CD4-positive, CD25-positive, alpha-beta regulatory T cell (primary cell): ENCODE measurements around the gene RAPGEF6. TPM values are rescaled to one million over a fixed set of nuclear protein-coding genes. Genes with fewer than 3 reads are reported as not detected.

ENCODE experiments used
- ATAC-seq, 2 donors: fragments of 150-1000 bp; cut with Tn5 transposase; one replicate each; pipeline ENCODE4 v1.10.0; 2021; ENCODE audit warnings: low read depth in 2 of 2, moderate number of reproducible peaks in 2 of 2, moderate library complexity in 1 of 2
- DNase-seq, 3 donors: peaks; one replicate each; pipeline versions ENCODE4 v3.0.0 to v3.0.0-alpha.2; 2012 to 2022; ENCODE audit warnings: mixed read lengths in 1 of 3
- H3K27ac ChIP-seq: one replicate; pipeline ENCODE4 v1.7.0; 2013; ENCODE audit warnings: mild to moderate bottlenecking, low read length; ENCODE audit not compliant: insufficient read depth, poor library complexity, severe bottlenecking
- H3K27me3 ChIP-seq: one replicate; pipeline ENCODE4 v1.7.0; 2013; ENCODE audit warnings: low read length; ENCODE audit not compliant: control insufficient read depth, insufficient read depth
- H3K36me3 ChIP-seq: one replicate; pipeline ENCODE4 v1.7.0; 2013; ENCODE audit warnings: mild to moderate bottlenecking, low read length, moderate library complexity; ENCODE audit not compliant: control insufficient read depth, insufficient read depth
- H3K4me1 ChIP-seq: 2 replicates; pipeline ENCODE4 v1.7.0; 2013; ENCODE audit warnings: mild to moderate bottlenecking, low read length; ENCODE audit not compliant: insufficient read depth, control insufficient read depth, poor library complexity, severe bottlenecking
- H3K4me3 ChIP-seq: one replicate; pipeline ENCODE4 v1.7.0; 2013; ENCODE audit warnings: low read depth, mild to moderate bottlenecking, low read length, moderate library complexity
- H3K9me3 ChIP-seq, 2 experiments: 1 replicate in 1 of 2; 2 replicates in 1 of 2; pipeline ENCODE4 v1.7.0; 2013; ENCODE audit warnings: low read length in 2 of 2, mild to moderate bottlenecking in 1 of 2, moderate library complexity in 1 of 2; ENCODE audit not compliant: control insufficient read depth in 2 of 2
- H3K27ac Mint-ChIP-seq, 3 donors: one replicate each; pipeline ENCODE4 v1.8.0; 2020 to 2022; ENCODE audit warnings: mild to moderate bottlenecking in 3 of 3, mixed read lengths in 3 of 3, moderate library complexity in 2 of 3
- H3K27me3 Mint-ChIP-seq: one replicate; pipeline ENCODE4 v1.8.0; 2022; ENCODE audit warnings: mild to moderate bottlenecking, mixed read lengths
- H3K36me3 Mint-ChIP-seq: one replicate; pipeline ENCODE4 v1.8.0; 2020; ENCODE audit warnings: mixed read lengths
- H3K4me1 Mint-ChIP-seq, 4 donors: one replicate each; pipeline ENCODE4 v1.8.0; 2020 to 2022; ENCODE audit warnings: mixed read lengths in 4 of 4, mild to moderate bottlenecking in 1 of 4
- H3K4me3 Mint-ChIP-seq, 4 donors: one replicate each; pipeline ENCODE4 v1.8.0; 2020 to 2022; ENCODE audit warnings: mild to moderate bottlenecking in 4 of 4, mixed read lengths in 4 of 4, moderate library complexity in 3 of 4
- H3K9me3 Mint-ChIP-seq, 7 donors: one replicate each; pipeline ENCODE4 v1.8.0; 2020 to 2022; ENCODE audit warnings: mixed read lengths in 7 of 7, mild to moderate bottlenecking in 3 of 7, moderate library complexity in 2 of 7
- polyA plus RNA-seq, 4 donors: library from polyadenylated mRNA; unstranded; fragments of 300-500 nt; fragmentation: Illumina TruSeq; gene quantifications; one replicate each; pipeline ENCODE4 v1.2.3, GENCODE V29; 2021
- total RNA-seq: library from RNA; stranded (reverse); gene quantifications from one replicate; pipeline ENCODE4 v1.2.3, GENCODE V29; 2022

Gene RAPGEF6
- total and polyA plus RNA-seq, 5 donors from 2014 or later = 24.4 to 66.6 (median 34.1) TPM

GRCh38 chr5:131396630-131397273 is 238.3 kb downstream of the RAPGEF6 start:
- Mint-ChIP-seq H3K9me3 (peaks cover 0 to 5% (median 2%) of the 10 kb centered on the region in 7 donors), H3K4me1 (peaks cover 48 to 82% (median 61%) of the 10 kb centered on the region in 4 donors), H3K27ac (peak overlapping the region; percentile 91 to 98 (median 98)), H3K4me3 (peak overlapping the region; percentile 45 to 77 (median 70)), H3K27me3 (no peaks in the 10 kb centered on the region), H3K36me3 (peaks cover 66% of the 10 kb centered on the region)
- Histone ChIP-seq H3K4me1 (peaks cover 56% of the 10 kb centered on the region), H3K36me3 (peaks cover 34% of the 10 kb centered on the region), H3K4me3 (peak overlapping the region; percentile 69), H3K27ac (peak overlapping the region; percentile 98), H3K27me3 (no peaks in the 10 kb centered on the region), H3K9me3 (no peaks in the 10 kb centered on the region)
- ATAC-seq = no peak
- no peak for DNase-seq

- Histone ChIP-seq H3K36me3 (peaks cover 41% of the 10 kb centered on the region), H3K4me3 (peak overlapping the region; percentile 69), H3K4me1 (peaks cover 61% of the 10 kb centered on the region), H3K27ac (peak overlapping the region; percentile 98), H3K27me3 (no peaks in the 10 kb centered on the region), H3K9me3 (no peaks in the 10 kb centered on the region)
- DNase-seq (peak in 1 of 3 donors; percentile 73), ATAC-seq (peak; percentile 14 to 29)
- H3K27ac Mint-ChIP-seq = peak overlapping the region; percentile 91 to 98 (median 98)
- H3K27me3 Mint-ChIP-seq = no peaks in the 10 kb centered on the region
- peaks cover 72% of the 10 kb centered on the region for H3K36me3 Mint-ChIP-seq
- H3K4me3 Mint-ChIP-seq = peak overlapping the region; percentile 45 to 81 (median 70)
- H3K4me1 Mint-ChIP-seq = peaks cover 52 to 88% (median 64%) of the 10 kb centered on the region in 4 donors
- H3K9me3 Mint-ChIP-seq = peaks cover 0 to 5% (median 2%) of the 10 kb centered on the region in 7 donors
These were observed 239.0 kb downstream of the RAPGEF6 start for GRCh38 chr5:131396015-131396414.

GRCh38 chr5:131394128-131394527 is 240.9 kb downstream of the RAPGEF6 start:
- peaks cover 76% of the 10 kb centered on the region for H3K36me3 Mint-ChIP-seq
- peaks cover 50% of the 10 kb centered on the region for H3K36me3 ChIP-seq
- peaks cover 60 to 95% (median 74%) of the 10 kb centered on the region in 4 donors for H3K4me1 Mint-ChIP-seq
- DNase-seq (peak; percentile 53 to 89 (median 85)), ATAC-seq (peak; percentile 95 to 96)
- no peaks in the 10 kb centered on the region for H3K27me3 Mint-ChIP-seq
- H3K4me3 ChIP-seq = peak overlapping the region; percentile 69
- H3K27me3 ChIP-seq = no peaks in the 10 kb centered on the region
- peak overlapping the region; percentile 98 for H3K27ac ChIP-seq
- peak overlapping the region; percentile 96 to 99 (median 98) for H3K27ac Mint-ChIP-seq
- peak overlapping the region; percentile 1 to 74 (median 54) for H3K4me3 Mint-ChIP-seq
- H3K4me1 ChIP-seq = peaks cover 78% of the 10 kb centered on the region
- H3K9me3 ChIP-seq = no peaks in the 10 kb centered on the region
- peaks cover 0 to 1% (median 0%) of the 10 kb centered on the region in 7 donors for H3K9me3 Mint-ChIP-seq

- H3K36me3 ChIP-seq = peaks cover 49% of the 10 kb centered on the region
These were observed 241.5 kb downstream of the RAPGEF6 start for GRCh38 chr5:131393498-131393968.

GRCh38 chr5:131392466-131393095 is 242.4 kb downstream of the RAPGEF6 start:
- no peak for DNase-seq
- H3K9me3 ChIP-seq = no peaks in the 10 kb centered on the region
- H3K27me3 ChIP-seq = no peaks in the 10 kb centered on the region
- ATAC-seq = no peak
- H3K4me3 ChIP-seq = peak overlapping the region; percentile 69
- Mint-ChIP-seq H3K9me3 (no peaks in the 10 kb centered on the region), H3K27me3 (no peaks in the 10 kb centered on the region), H3K4me3 (peak overlapping the region; percentile 46 to 92 (median 70)), H3K4me1 (peaks cover 64 to 97% (median 77%) of the 10 kb centered on the region in 4 donors), H3K36me3 (peaks cover 63% of the 10 kb centered on the region), H3K27ac (peak overlapping the region; percentile 96 to 99 (median 98))
- H3K36me3 ChIP-seq = peaks cover 53% of the 10 kb centered on the region
- H3K4me1 ChIP-seq = peaks cover 89% of the 10 kb centered on the region
- peak overlapping the region; percentile 98 for H3K27ac ChIP-seq

More at GRCh38 chr5:131393498-131393968, 241.5 kb downstream of the RAPGEF6 start:
- Mint-ChIP-seq H3K36me3 (peaks cover 72% of the 10 kb centered on the region), H3K4me3 (peak overlapping the region; percentile 1 to 74 (median 54)), H3K27me3 (no peaks in the 10 kb centered on the region), H3K27ac (peak overlapping the region; percentile 96 to 99 (median 98)), H3K9me3 (no peaks in the 10 kb centered on the region), H3K4me1 (peaks cover 62 to 95% (median 77%) of the 10 kb centered on the region in 4 donors)
- DNase-seq (no peak), ATAC-seq (no peak)
- Histone ChIP-seq H3K9me3 (no peaks in the 10 kb centered on the region), H3K4me1 (peaks cover 84% of the 10 kb centered on the region), H3K27me3 (no peaks in the 10 kb centered on the region), H3K4me3 (peak overlapping the region; percentile 69), H3K27ac (peak overlapping the region; percentile 98)

GRCh38 chr5:131389869-131390265 is 245.2 kb downstream of the RAPGEF6 start:
- Mint-ChIP-seq H3K4me1 (peaks cover 45 to 96% (median 72%) of the 10 kb centered on the region in 4 donors), H3K27ac (peak overlapping the region; percentile 82 to 98 (median 96)), H3K36me3 (peaks cover 51% of the 10 kb centered on the region), H3K27me3 (no peaks in the 10 kb centered on the region), H3K9me3 (no peaks in the 10 kb centered on the region), H3K4me3 (peak overlapping the region; percentile 52 to 70 (median 55))
- Histone ChIP-seq H3K27me3 (no peaks in the 10 kb centered on the region), H3K27ac (peak overlapping the region; percentile 98), H3K4me3 (peak overlapping the region; percentile 22), H3K9me3 (no peaks in the 10 kb centered on the region), H3K36me3 (peaks cover 66% of the 10 kb centered on the region), H3K4me1 (peaks cover 89% of the 10 kb centered on the region)
- no peak for ATAC-seq
- DNase-seq = no peak

- no peaks in the 10 kb centered on the region for H3K9me3 ChIP-seq
- Mint-ChIP-seq H3K4me3 (peak overlapping the region in 2 of 4 donors; percentile 54 to 56), H3K27me3 (no peaks in the 10 kb centered on the region), H3K27ac (peak overlapping the region; percentile 82 to 98 (median 96)), H3K4me1 (peaks cover 44 to 95% (median 74%) of the 10 kb centered on the region in 4 donors), H3K9me3 (no peaks in the 10 kb centered on the region), H3K36me3 (peaks cover 52% of the 10 kb centered on the region)
- H3K36me3 ChIP-seq = peaks cover 66% of the 10 kb centered on the region
- peak overlapping the region; percentile 98 for H3K27ac ChIP-seq
- ATAC-seq = no peak
- peak overlapping the region; percentile 39 for H3K4me3 ChIP-seq
- H3K27me3 ChIP-seq = no peaks in the 10 kb centered on the region
- DNase-seq = peak in 1 of 3 donors; percentile 40
- peaks cover 89% of the 10 kb centered on the region for H3K4me1 ChIP-seq
These were observed 245.7 kb downstream of the RAPGEF6 start for GRCh38 chr5:131389096-131389868.
